ENCODE data around the gene MAK.
"Not testable (repeated sequence)": the region's sequence is repeated elsewhere in the genome, so short reads cannot be mapped to it uniquely, and the experiment has no call there.

MAK gene

GRCh38 chr6:10853849-10854300, 15.5 kb upstream of the MAK start:
- not testable (repeated sequence) for DNase-seq (ENCODE audit: low read depth)

- DNase-seq (ENCODE audit: low read depth) = no peak
Measured at GRCh38 chr6:10852361-10852960, 14.1 kb upstream of the MAK start.

- DNase-seq (ENCODE audit: low read depth) = no peak
Measured at GRCh38 chr6:10850728-10851127, 12.4 kb upstream of the MAK start.

GRCh38 chr6:10849901-10850300, 11.6 kb upstream of the MAK start:
- no peak for DNase-seq (ENCODE audit: low read depth)

- DNase-seq (ENCODE audit: low read depth) = no peak
Measured at GRCh38 chr6:10847684-10848083, 9.3 kb upstream of the MAK start.

GRCh38 chr6:10843554-10843953, 5.2 kb upstream of the MAK start:
- no peak for DNase-seq (ENCODE audit: low read depth)

- DNase-seq (ENCODE audit: low read depth) = no peak
Measured at GRCh38 chr6:10838794-10839333, 525 bp upstream of the MAK start.

- DNase-seq (ENCODE audit: low read depth) = no peak
Measured at GRCh38 chr6:10837622-10837994, 731 bp downstream of the MAK start.

GRCh38 chr6:10837009-10837621, 1.2 kb downstream of the MAK start:
- DNase-seq (ENCODE audit: low read depth) = no peak

GRCh38 chr6:10834823-10835222, 3.5 kb downstream of the MAK start:
- DNase-seq (ENCODE audit: low read depth) = no peak

GRCh38 chr6:10831609-10832008, 6.7 kb downstream of the MAK start:
- DNase-seq (ENCODE audit: low read depth) = no peak

GRCh38 chr6:10824819-10825218, 13.5 kb downstream of the MAK start:
- DNase-seq (ENCODE audit: low read depth) = no peak

- DNase-seq (ENCODE audit: low read depth) = no peak
Measured at GRCh38 chr6:10824297-10824696, 14.0 kb downstream of the MAK start.

- DNase-seq (ENCODE audit: low read depth) = not testable (repeated sequence)
Measured at GRCh38 chr6:10814176-10814575, 24.2 kb downstream of the MAK start.

- no peak for DNase-seq (ENCODE audit: low read depth)
Measured at GRCh38 chr6:10809098-10809497, 29.2 kb downstream of the MAK start.

- DNase-seq (ENCODE audit: low read depth) = no peak
Measured at GRCh38 chr6:10808376-10808775, 30.0 kb downstream of the MAK start.

- DNase-seq (ENCODE audit: low read depth) = peak; percentile 41
Measured at GRCh38 chr6:10801224-10801848, 37.0 kb downstream of the MAK start.

GRCh38 chr6:10800810-10801209, 37.5 kb downstream of the MAK start:
- DNase-seq (ENCODE audit: low read depth) = no peak

- DNase-seq (ENCODE audit: low read depth) = no peak
Measured at GRCh38 chr6:10794239-10794638, 44.1 kb downstream of the MAK start.

GRCh38 chr6:10793695-10794094, 44.6 kb downstream of the MAK start:
- DNase-seq (ENCODE audit: low read depth) = no peak

GRCh38 chr6:10793035-10793434, 45.3 kb downstream of the MAK start:
- no peak for DNase-seq (ENCODE audit: low read depth)

- DNase-seq (ENCODE audit: low read depth) = no peak
Measured at GRCh38 chr6:10792101-10792500, 46.2 kb downstream of the MAK start.

- DNase-seq (ENCODE audit: low read depth) = no peak
Measured at GRCh38 chr6:10791673-10792072, 46.7 kb downstream of the MAK start.

Data from activated gamma-delta T cell treated with anti-CD3 and anti-CD28 coated beads, Interleukin-2, amount 50 U/mL, for 16 hours (primary cell).